ENCODE results near the gene ZBTB16.

DNA sequence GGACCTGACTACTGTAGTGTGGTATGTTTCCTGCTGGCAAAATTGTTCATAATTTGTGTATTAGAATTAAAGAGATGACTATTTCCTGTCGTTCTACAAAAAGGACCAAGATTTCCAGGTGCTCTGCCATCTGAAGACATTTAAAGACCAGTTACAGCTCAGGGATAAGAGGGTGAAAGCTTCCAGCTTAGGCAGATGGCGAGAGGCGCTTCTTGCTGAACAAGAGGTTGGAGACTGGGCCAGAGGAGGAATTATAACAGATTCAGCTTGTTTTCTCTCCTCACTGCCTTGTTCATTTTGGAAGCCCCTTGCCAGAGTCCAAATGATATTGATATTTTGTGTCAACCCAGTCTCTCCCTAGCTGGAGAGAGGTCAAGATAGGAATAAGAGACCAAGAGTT is 213.6 kb downstream of the ZBTB16 start:
- no peak for TF ChIP-seq EZH2 (IDR thresholded peaks at IDR 0.05; ENCODE audit: low read depth)
- TF ChIP-seq, protein P1, sequence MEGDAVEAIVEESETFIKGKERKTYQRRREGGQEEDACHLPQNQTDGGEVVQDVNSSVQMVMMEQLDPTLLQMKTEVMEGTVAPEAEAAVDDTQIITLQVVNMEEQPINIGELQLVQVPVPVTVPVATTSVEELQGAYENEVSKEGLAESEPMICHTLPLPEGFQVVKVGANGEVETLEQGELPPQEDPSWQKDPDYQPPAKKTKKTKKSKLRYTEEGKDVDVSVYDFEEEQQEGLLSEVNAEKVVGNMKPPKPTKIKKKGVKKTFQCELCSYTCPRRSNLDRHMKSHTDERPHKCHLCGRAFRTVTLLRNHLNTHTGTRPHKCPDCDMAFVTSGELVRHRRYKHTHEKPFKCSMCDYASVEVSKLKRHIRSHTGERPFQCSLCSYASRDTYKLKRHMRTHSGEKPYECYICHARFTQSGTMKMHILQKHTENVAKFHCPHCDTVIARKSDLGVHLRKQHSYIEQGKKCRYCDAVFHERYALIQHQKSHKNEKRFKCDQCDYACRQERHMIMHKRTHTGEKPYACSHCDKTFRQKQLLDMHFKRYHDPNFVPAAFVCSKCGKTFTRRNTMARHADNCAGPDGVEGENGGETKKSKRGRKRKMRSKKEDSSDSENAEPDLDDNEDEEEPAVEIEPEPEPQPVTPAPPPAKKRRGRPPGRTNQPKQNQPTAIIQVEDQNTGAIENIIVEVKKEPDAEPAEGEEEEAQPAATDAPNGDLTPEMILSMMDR (conservative IDR thresholded peaks at IDR 0.05): no peak
